Measurements from ENCODE around the gene TBCD.

DNA sequence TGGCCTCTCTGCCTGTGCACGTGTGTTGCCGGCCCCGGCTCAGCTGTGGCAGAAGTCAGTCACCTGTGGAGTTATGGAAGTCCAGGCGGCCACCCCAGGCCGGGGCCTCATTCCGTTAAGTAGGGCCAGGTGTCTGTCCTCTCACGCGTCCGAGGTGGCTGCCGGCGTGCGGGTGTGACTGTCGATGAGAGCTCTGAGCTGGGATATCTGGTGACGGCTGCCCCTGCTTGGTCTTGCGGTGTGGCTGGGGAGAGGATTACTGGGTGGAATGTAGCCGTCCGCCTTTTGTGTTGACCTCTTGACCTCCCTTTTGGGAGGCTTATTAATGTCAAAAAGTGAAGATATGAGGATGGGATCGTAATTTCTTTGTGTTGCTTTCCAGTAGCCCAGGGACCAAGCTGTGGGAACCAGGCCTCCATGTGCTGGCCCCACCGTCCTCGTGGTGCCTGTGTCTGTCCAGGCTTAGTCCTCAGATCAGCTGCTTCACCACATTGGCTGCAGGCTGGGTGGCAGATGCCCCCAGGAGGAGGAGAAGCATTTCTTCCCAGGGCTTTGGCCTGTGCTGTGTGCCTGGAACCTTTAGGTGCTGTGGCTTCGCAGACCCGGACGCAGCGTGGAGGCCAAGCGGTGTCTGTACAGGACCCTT, 111.0 kb downstream of the TBCD start:
- TF ChIP-seq, protein P1, sequence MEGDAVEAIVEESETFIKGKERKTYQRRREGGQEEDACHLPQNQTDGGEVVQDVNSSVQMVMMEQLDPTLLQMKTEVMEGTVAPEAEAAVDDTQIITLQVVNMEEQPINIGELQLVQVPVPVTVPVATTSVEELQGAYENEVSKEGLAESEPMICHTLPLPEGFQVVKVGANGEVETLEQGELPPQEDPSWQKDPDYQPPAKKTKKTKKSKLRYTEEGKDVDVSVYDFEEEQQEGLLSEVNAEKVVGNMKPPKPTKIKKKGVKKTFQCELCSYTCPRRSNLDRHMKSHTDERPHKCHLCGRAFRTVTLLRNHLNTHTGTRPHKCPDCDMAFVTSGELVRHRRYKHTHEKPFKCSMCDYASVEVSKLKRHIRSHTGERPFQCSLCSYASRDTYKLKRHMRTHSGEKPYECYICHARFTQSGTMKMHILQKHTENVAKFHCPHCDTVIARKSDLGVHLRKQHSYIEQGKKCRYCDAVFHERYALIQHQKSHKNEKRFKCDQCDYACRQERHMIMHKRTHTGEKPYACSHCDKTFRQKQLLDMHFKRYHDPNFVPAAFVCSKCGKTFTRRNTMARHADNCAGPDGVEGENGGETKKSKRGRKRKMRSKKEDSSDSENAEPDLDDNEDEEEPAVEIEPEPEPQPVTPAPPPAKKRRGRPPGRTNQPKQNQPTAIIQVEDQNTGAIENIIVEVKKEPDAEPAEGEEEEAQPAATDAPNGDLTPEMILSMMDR (conservative IDR thresholded peaks at IDR 0.05): no peak
- no peak for TF ChIP-seq ZFX (IDR thresholded peaks at IDR 0.05)

Data from C4-2B (cell line).